CD4-positive, alpha-beta T cell (primary cell): ENCODE data around the gene BBS5. TPM values are rescaled to one million over a fixed set of nuclear protein-coding genes. Genes with fewer than 3 reads are reported as not detected.

Experiments
- ATAC-seq: fragments of 200-7000 bp; cut with Tn5 transposase; one replicate; pipeline ENCODE4 v1.10.0; 2022; ENCODE audit warnings: mild to moderate bottlenecking; ENCODE audit not compliant: poor library complexity
- CTCF ChIA-PET: fragments of 350-600 bp; sonication (Branson Sonifier 250); formaldehyde crosslinking; loops from one replicate; lab custom pipeline; 2021; ENCODE audit warnings: antibody characterized with exemption, inconsistent platforms; lab: Charles Lee
- POLR2A ChIA-PET: fragments of 350-600 bp; sonication (Branson Sonifier 250); formaldehyde crosslinking; loops from one replicate; lab custom pipeline; 2021; ENCODE audit warnings: antibody characterized with exemption, inconsistent platforms; lab: Charles Lee
- DNase-seq, 14 experiments: peaks; one replicate each; pipeline ENCODE4 v3.0.0-alpha.2; 2013 to 2020; ENCODE audit warnings: mixed read lengths in 2 of 14
- H3K27ac ChIP-seq, 2 donors: one replicate each; pipeline versions ENCODE4 v1.5.1 to v1.7.0; 2013; ENCODE audit warnings: low read length in 2 of 2, low read depth in 1 of 2, mild to moderate bottlenecking in 1 of 2
- H3K27me3 ChIP-seq, 2 experiments: 1 replicate in 1 of 2; 2 replicates in 1 of 2; pipeline versions ENCODE4 v1.6.1 to v1.7.0; 2013; ENCODE audit warnings: low read length in 2 of 2, control low read depth in 1 of 2, mild to moderate bottlenecking in 1 of 2, moderate library complexity in 1 of 2; ENCODE audit not compliant: insufficient read depth in 2 of 2, control insufficient read depth in 1 of 2
- H3K36me3 ChIP-seq: one replicate; pipeline ENCODE4 v1.6.1; 2013; ENCODE audit warnings: low read length, control low read depth; ENCODE audit not compliant: insufficient read depth
- H3K4me1 ChIP-seq: one replicate; pipeline ENCODE4 v1.6.1; 2013; ENCODE audit warnings: low read length, control low read depth; ENCODE audit not compliant: insufficient read depth
- H3K4me3 ChIP-seq: one replicate; pipeline ENCODE4 v1.5.1; 2013; ENCODE audit warnings: mild to moderate bottlenecking, low read length, moderate library complexity
- H3K9me3 ChIP-seq, 2 experiments: 1 replicate in 1 of 2; 2 replicates in 1 of 2; pipeline versions ENCODE4 v1.6.1 to v1.7.0; 2013; ENCODE audit warnings: low read length in 2 of 2, mild to moderate bottlenecking in 2 of 2, control low read depth in 1 of 2, moderate library complexity in 1 of 2; ENCODE audit not compliant: control insufficient read depth in 1 of 2, insufficient read depth in 1 of 2
- H3K27ac Mint-ChIP-seq: one replicate; pipeline ENCODE4 v1.8.0; 2020; ENCODE audit warnings: mixed read lengths
- H3K27me3 Mint-ChIP-seq: one replicate; pipeline ENCODE4 v1.8.0; 2021; ENCODE audit warnings: mixed read lengths
- H3K36me3 Mint-ChIP-seq: one replicate; pipeline ENCODE4 v1.8.0; 2021; ENCODE audit warnings: low read depth, mixed read lengths
- H3K4me1 Mint-ChIP-seq: one replicate; pipeline ENCODE4 v1.8.0; 2021; ENCODE audit warnings: low read depth, mixed read lengths
- H3K4me3 Mint-ChIP-seq: one replicate; pipeline ENCODE4 v1.8.0; 2020; ENCODE audit warnings: mild to moderate bottlenecking, mixed read lengths
- H3K9me3 Mint-ChIP-seq: one replicate; pipeline ENCODE4 v1.8.0; 2020; ENCODE audit warnings: mixed read lengths
- intact Hi-C, 2 experiments: fragments of 100-400 bp; cut with DNase I in 1 of 2; cut with micrococcal nuclease in 1 of 2; formaldehyde crosslinking; loops; one replicate each; pipeline versions ENCODE4 v1.15.1 to v1.9.0; 2023 to 2025; cut with DNase I, micrococcal nuclease
- total RNA-seq, 174 experiments: library from RNA in 2 of 174; stranded (reverse) in 2 of 174; gene quantifications; one replicate each; pipeline ENCODE4 v1.2.3 and lab custom pipeline; 2021 to 2026
- TF ChIP-seq, protein P1 (sequence below): fragments of 200-600 bp; IDR thresholded peaks from one replicate; pipeline ENCODE4 v1.8.0; 2022; ENCODE audit warnings: antibody characterized with exemption, mild to moderate bottlenecking

BBS5 gene
- total RNA-seq, 2 experiments from 2014 or later: 2.1 to 2.2 TPM

DNA sequence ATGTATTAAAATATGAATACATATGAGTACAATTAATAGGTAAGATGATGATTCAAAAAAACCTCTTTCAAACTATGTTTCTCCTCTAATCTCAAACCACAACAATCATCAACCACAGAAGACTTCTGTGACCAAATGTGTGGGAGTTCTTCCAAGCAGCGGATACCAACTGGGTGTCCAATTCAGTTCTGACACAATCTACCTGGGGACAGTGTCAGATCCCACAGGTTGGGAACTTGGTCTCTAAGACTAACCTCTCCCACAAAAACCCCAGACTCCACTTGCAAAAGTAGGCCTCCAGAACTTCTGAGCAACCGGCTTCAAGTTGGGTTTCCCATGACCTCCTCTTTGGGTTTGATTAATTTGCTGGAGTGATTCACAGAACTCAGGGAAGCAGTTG, 67.5 kb downstream of the BBS5 start:
- ChIA-PET CTCF (no interaction called here), POLR2A (no interaction called here)
- Histone ChIP-seq H3K36me3 (peaks cover 28% of the 10 kb centered on the region), H3K9me3 (no peaks in the 10 kb centered on the region), H3K4me1 (no peaks in the 10 kb centered on the region), H3K27ac (no peak overlapping the region), H3K27me3 (no peaks in the 10 kb centered on the region), H3K4me3 (no peak overlapping the region)
- no peaks in the 10 kb centered on the region for H3K27me3 Mint-ChIP-seq
- no peak overlapping the region for H3K4me3 Mint-ChIP-seq
- intact Hi-C loops: no loop called here
- no peak for DNase-seq
- TF ChIP-seq, protein P1, sequence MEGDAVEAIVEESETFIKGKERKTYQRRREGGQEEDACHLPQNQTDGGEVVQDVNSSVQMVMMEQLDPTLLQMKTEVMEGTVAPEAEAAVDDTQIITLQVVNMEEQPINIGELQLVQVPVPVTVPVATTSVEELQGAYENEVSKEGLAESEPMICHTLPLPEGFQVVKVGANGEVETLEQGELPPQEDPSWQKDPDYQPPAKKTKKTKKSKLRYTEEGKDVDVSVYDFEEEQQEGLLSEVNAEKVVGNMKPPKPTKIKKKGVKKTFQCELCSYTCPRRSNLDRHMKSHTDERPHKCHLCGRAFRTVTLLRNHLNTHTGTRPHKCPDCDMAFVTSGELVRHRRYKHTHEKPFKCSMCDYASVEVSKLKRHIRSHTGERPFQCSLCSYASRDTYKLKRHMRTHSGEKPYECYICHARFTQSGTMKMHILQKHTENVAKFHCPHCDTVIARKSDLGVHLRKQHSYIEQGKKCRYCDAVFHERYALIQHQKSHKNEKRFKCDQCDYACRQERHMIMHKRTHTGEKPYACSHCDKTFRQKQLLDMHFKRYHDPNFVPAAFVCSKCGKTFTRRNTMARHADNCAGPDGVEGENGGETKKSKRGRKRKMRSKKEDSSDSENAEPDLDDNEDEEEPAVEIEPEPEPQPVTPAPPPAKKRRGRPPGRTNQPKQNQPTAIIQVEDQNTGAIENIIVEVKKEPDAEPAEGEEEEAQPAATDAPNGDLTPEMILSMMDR: no peak
- H3K9me3 Mint-ChIP-seq: no peaks in the 10 kb centered on the region
- H3K27ac Mint-ChIP-seq: no peak overlapping the region
- no peaks in the 10 kb centered on the region for H3K4me1 Mint-ChIP-seq
- ATAC-seq: no peak
- peaks cover 26% of the 10 kb centered on the region for H3K36me3 Mint-ChIP-seq

Other genes with a start within 250 kb of the BBS5 start
- gene LRP2, start 117.0 kb upstream of the BBS5 start, total RNA-seq: under 1 TPM in 1 of 2 experiments, not detected in 1; 0.03 TPM
- not detected for gene KLHL41, start 30.2 kb downstream of the BBS5 start, total RNA-seq
- gene FASTKD1, start 94.4 kb downstream of the BBS5 start, total RNA-seq: 1 to 10 TPM; 6.3 to 7.2 TPM
- 10 to 100 TPM; 83.4 to 87.8 TPM for gene PPIG, start 104.9 kb downstream of the BBS5 start, total RNA-seq
- gene CFAP210, start 214.9 kb downstream of the BBS5 start, total RNA-seq: 1 to 10 TPM; 2.2 to 3.1 TPM
- 1 to 10 TPM; 4.5 to 6.5 TPM for gene PHOSPHO2, start 215.0 kb downstream of the BBS5 start, total RNA-seq